ENCODE results near the gene PPP1R12C.
"Not testable (repeated sequence)": the region's sequence is repeated elsewhere in the genome, so short reads cannot be mapped to it uniquely, and the experiment has no call there.

The PPP1R12C gene

GRCh38 chr19:55116859-55117662 lies at the start of gene PPP1R12C:
TSS of gene PPP1R12C (minus strand) at chr19:55117637. CDS start at chr19:55117543, 94 bp downstream.
- in situ Hi-C loops (cut with MboI; ENCODE audit: low sequenced_read_pairs) = no loop called here

GRCh38 chr19:55166530-55167268 lies 49.3 kb upstream of the PPP1R12C start, which contains the start of gene DNAAF3:
TSS of gene DNAAF3 (minus strand) at chr19:55166613. CDS start at chr19:55166413, 200 bp downstream.
- in situ Hi-C loops (cut with MboI; ENCODE audit: low sequenced_read_pairs) = no loop called here

DNA sequence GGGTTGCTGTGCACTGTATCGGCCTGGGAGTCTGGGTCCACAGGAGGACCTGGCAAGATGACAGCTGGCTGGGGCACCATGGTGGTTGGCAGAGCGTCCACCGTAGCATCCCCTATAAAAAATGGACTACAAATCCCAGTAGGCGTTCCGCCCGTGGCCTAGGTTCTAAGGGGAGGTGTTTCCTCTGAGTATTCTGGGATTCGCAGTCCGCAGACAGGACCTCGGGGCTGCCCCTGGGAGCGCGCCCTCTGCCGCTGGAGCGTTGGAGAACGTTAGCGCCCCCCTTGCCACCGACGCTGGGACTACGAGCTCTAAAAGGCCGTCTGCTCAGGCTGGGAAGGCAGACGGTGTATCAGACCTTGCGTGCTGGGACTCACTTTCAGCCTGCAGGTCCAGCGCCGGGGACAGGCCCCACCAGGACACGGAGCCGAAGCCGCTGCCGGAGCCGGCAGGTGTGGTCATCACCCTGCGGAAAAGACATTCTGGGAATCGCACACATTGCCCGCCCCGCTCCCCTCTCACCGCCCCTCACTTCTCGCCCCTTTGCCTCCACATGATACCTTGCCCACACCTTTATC lies 48.6 kb upstream of the PPP1R12C start:
- in situ Hi-C loops (cut with MboI; ENCODE audit: low sequenced_read_pairs) = no loop called here

DNA sequence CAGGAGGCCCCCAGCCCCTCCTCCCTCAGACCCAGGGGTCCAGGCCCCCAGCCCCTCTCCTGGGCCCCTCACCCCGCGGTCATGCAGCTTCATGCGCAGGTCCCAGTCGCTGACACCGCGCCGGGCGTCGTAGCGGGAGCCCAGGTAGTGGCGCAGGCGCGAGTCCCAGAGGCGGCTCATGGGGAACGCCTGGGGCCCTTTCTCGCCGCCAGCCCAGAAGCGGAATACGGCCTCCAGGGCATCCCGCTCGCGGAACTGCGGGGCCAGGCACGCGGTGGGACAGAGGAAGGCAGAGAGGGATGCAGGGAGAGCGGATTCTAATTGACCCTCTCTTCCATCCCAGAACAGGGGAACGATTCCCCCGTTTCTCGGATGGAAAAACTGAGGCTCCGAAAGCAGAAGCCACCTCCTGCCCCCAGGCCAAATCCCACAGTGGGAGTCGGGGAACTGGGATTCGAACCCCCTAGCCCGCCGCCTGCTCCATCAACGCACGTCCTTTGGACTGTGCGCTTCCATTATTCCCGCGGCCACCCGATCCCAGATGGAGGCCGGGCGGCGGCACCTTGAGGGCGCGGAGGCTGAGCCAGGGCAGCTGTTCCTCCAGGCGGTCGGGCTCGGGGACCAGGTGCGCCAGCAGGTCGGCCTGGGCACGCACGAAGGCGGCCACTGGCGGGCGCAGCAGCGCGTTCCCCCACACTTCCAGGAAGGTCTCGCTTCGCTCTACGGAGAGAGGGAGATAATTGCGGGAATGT lies 44.3 kb upstream of the PPP1R12C start:
- in situ Hi-C loops (cut with MboI; ENCODE audit: low sequenced_read_pairs) = no loop called here

DNA sequence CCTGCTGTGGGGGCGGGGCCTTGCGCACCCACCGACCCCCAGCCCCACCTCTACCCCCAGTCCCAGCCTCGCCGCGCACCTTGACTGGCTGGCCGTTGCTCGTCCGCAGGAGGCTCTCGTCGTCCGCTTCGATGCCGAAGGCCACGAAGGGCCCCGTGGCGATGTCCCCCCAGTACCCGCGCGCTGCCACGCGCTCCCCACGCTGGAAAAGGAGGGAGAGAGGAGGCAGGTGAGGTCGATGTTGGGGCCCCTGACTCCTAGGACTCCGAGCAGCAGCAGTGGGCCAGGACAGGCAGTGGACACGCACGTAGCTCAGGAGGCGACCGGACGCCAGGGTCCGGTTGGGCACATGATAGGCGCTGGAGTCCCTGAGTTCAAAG lies 43.5 kb upstream of the PPP1R12C start:
- in situ Hi-C loops (cut with MboI; ENCODE audit: low sequenced_read_pairs) = no loop called here

- in situ Hi-C loops (cut with MboI; ENCODE audit: low sequenced_read_pairs) = no loop called here
Observed at GRCh38 chr19:55160128-55160985, 42.9 kb upstream of the PPP1R12C start.

GRCh38 chr19:55158848-55159749 lies 41.7 kb upstream of the PPP1R12C start:
- in situ Hi-C loops (cut with MboI; ENCODE audit: low sequenced_read_pairs) = no loop called here

DNA sequence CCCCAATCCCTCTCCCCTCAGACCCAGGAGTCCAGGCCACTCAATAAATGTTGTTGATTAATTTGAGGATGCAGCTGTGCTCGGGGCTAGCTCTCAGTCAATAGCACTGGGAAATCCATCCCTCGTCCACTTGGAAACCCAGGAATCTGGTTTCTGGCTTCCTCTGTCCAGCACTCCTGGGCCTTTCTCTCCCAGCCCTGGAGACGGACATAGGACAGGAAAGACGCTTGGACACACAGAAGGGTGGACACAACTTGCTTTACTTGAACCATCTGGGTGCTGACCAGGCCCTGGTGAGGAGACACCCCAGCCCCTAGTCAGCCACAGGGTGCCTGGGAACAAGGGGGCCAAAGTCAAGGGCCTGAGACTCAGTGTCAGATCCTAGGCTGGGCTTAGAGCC lies 41.0 kb upstream of the PPP1R12C start:
- in situ Hi-C loops (cut with MboI; ENCODE audit: low sequenced_read_pairs) = no loop called here

GRCh38 chr19:55157064-55157908 lies 39.8 kb upstream of the PPP1R12C start, which contains the start of gene TNNI3:
TSS of gene TNNI3 (minus strand) at chr19:55157732. CDS start at chr19:55157589, 143 bp downstream.
- in situ Hi-C loops (cut with MboI; ENCODE audit: low sequenced_read_pairs) = no loop called here

- in situ Hi-C loops (cut with MboI; ENCODE audit: low sequenced_read_pairs) = no loop called here
Observed at GRCh38 chr19:55156202-55157063, 39.0 kb upstream of the PPP1R12C start.

DNA sequence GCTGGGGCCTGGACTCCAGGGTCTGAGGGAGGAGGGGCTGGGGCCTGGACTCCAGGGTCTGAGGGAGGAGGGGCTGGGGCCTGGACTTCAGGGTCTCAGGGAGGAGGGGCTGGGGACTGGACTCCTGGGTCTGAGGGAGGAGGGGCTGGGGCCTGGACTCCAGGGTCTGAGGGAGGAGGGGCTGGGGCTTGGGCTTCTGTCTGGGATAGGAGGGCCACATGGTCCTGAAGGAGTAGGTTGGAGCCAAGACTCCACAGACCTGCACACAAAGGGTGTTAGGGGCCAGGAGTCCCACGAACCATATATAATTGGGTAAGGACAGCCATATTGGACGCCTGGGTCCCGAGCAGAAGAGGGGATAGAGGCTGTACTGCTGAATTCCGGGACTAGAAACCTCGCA lies 38.3 kb upstream of the PPP1R12C start:
- in situ Hi-C loops (cut with MboI; ENCODE audit: low sequenced_read_pairs) = not testable (repeated sequence)

DNA sequence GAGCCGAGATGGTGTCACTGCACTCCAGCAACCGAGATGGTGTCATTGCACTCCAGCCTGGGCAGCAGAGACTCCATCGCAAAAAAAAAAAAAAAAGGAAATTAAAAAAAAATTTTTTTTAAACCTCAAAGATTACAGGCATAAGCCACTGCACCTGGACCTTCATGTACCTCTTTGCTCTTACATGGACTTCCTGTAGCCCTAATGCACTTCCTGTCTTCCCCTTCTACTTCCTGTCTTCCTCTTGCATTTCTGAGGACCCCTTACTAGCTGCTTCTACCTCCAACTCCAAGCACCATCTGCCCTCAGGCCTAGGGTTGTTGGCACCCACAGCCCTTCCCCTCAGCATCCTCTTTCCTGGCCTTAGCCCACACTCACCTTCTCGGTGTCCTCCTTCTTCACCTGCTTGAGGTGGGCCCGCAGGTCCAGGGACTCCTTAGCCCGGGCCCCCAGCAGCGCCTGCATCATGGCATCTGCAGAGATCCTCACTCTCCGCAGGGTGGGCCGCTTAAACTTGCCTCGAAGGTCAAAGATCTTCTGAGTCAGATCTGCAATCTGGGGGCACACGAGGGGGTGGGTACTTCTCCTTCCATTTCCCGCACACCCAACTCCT lies 36.3 kb upstream of the PPP1R12C start:
- in situ Hi-C loops (cut with MboI; ENCODE audit: low sequenced_read_pairs) = no loop called here

DNA sequence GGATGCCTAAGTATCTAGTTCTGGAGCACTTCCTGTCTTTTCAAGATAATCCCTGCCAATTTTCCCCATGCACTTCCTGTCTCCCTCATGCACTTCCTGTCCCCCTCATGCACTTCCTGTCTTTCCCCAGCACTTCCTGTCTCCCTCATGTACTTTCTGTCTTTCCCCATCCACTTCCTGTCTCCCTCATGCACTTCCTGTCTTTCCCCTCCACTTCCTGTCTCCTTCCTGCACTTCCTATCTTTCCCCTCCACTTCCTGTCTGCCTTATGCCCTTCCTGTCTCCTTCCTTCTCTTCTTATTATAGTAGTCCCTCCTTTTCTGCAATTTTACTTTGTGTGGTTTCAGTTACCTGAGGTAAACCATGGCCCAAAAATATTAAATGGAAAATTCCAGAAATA lies 34.6 kb upstream of the PPP1R12C start:
- in situ Hi-C loops (cut with MboI; ENCODE audit: low sequenced_read_pairs) = no loop called here

DNA sequence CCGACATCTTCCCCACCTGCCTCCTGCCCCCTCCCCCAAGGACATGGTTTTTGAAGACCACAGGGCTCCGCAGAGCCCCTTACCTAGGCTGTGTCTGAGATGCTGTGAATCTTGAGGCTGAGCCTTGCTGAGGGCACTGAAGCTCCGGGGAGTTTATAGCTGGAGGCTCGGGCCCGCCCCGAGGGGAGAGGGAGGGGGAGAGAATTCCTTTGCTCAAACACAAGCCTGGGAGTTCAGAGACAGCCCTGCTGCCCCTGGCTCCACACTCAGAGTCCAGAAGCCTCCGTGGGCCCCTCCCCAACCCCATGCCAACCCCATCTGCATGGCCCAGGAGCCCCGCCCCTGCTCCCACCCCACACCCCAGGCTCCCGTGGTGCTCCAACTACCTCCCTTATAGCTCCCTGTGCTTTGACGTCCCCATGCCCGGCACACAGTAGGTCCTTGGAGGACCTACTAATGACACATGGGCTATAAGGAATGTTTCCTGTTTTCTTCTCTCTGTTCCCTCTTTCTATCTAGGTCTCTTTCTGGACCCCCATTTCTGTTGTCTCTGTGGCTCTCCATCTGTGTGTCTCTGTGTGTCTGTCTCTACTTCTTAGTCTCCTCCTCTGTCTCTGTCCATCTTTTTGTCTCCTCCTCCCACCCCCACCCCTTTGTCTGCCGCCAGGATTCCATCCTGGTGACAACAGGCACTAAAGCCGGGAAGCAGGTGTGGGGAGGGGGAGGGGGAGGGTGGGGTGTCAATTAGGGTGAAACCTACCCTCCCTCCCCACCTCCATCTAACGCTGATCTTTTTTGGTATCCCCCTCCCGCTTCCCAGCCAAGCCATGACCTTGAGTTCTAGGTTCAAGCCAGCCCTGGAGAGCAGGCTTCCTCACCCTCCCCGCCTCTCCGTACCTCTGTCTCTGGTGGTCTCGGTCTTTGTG lies 31.9 kb upstream of the PPP1R12C start, which contains the start of gene TNNT1:
Gene TNNT1, minus strand, starts transcription at position 129 of the 926 bp plus-strand sequence. CDS start 2,049 bp downstream, outside the sequence.
- in situ Hi-C loops (cut with MboI; ENCODE audit: low sequenced_read_pairs) = no loop called here

DNA sequence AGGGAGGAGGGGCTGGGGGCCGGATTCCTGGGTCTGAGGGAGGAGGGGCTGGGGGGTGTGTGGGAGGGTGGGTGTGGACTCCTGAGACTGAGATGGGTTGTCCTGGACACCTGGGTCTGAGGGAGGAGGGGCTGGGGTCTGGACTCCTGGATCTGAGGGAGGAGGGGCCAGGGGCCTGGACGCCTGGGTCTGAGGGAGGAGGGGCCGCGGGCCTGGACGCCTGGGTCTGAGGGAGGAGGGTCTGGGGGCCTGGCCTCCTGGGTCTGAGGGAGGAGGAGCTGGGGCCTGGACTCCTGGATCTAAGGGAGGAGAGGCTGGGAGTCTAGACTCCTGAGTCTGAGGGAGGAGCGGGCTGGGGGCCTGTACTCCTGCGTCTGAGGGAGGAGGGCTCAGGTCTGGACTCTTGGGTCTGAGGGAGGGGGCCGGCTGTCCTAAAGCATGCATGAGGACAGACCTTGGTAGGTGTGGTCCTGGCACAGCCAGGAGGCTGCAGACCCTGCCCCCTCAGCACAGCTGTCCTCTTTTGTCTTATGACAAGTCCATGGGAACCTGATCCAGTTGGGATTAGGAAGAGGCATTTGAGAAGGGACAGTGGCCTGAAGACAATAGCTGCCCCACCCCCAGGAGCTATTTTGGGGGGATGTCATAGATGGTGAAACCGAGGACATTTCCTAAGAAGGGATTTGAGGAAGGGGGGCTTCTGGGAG lies 30.3 kb upstream of the PPP1R12C start:
- in situ Hi-C loops (cut with MboI; ENCODE audit: low sequenced_read_pairs) = no loop called here

All from hTERT RPE-1 (cell line).